ENCODE data around the gene SMG6. TPM values are rescaled to one million over a fixed set of nuclear protein-coding genes. Genes with fewer than 3 reads are reported as not detected.

The SMG6 gene
- polyA plus RNA-seq, 6 donors from 2014 or later: 0.23 to 5.3 (median 2.6) TPM

GRCh38 chr17:2292100-2292499, 11.5 kb downstream of the SMG6 start:
- H3K4me1 Mint-ChIP-seq: peaks cover 13 to 29% (median 24%) of the 10 kb centered on the region in 3 donors
- peaks cover 0 to 2% (median 0%) of the 10 kb centered on the region in 7 donors for H3K9me3 Mint-ChIP-seq
- ATAC-seq (ENCODE audit: low read depth in 2 of 2) (no peak), DNase-seq (no peak)
- H3K27me3 Mint-ChIP-seq: no peaks in the 10 kb centered on the region
- H3K4me3 Mint-ChIP-seq: no peak overlapping the region
- peak overlapping the region in 2 of 6 donors; percentile 6 to 29 for H3K27ac Mint-ChIP-seq
- H3K36me3 Mint-ChIP-seq: peaks cover 45 to 48% of the 10 kb centered on the region in 2 donors

GRCh38 chr17:2289878-2290478, 13.6 kb downstream of the SMG6 start:
- Mint-ChIP-seq H3K27ac (peak overlapping the region in 2 of 6 donors; percentile 17 to 60), H3K4me1 (peaks cover 8 to 17% (median 11%) of the 10 kb centered on the region in 3 donors), H3K4me3 (no peak overlapping the region), H3K27me3 (no peaks in the 10 kb centered on the region), H3K36me3 (peaks cover 36 to 39% of the 10 kb centered on the region in 2 donors), H3K9me3 (peaks cover 0 to 2% (median 0%) of the 10 kb centered on the region in 7 donors)
- DNase-seq: no peak
- peak in 1 of 2 donors; percentile 27 for ATAC-seq (ENCODE audit: low read depth in 2 of 2)

GRCh38 chr17:2283302-2283701, 20.3 kb downstream of the SMG6 start:
- H3K4me3 Mint-ChIP-seq: no peak overlapping the region
- peaks cover 0 to 3% (median 0%) of the 10 kb centered on the region in 3 donors for H3K4me1 Mint-ChIP-seq
- H3K27ac Mint-ChIP-seq: no peak overlapping the region
- no peak for DNase-seq
- no peaks in the 10 kb centered on the region for H3K9me3 Mint-ChIP-seq
- H3K36me3 Mint-ChIP-seq: peaks cover 34 to 40% of the 10 kb centered on the region in 2 donors
- no peaks in the 10 kb centered on the region for H3K27me3 Mint-ChIP-seq
- ATAC-seq (ENCODE audit: low read depth in 2 of 2): no peak

GRCh38 chr17:2282297-2282873, 21.2 kb downstream of the SMG6 start:
- Mint-ChIP-seq H3K4me1 (no peaks in the 10 kb centered on the region), H3K27ac (peak overlapping the region in 2 of 6 donors; percentile 51 to 78), H3K9me3 (no peaks in the 10 kb centered on the region), H3K4me3 (no peak overlapping the region), H3K27me3 (no peaks in the 10 kb centered on the region), H3K36me3 (peaks cover 30 to 33% of the 10 kb centered on the region in 2 donors)
- DNase-seq (peak; percentile 36), ATAC-seq (ENCODE audit: low read depth in 2 of 2) (peak in 1 of 2 donors; percentile 39)

- Mint-ChIP-seq H3K27me3 (no peaks in the 10 kb centered on the region), H3K36me3 (peaks cover 28 to 32% of the 10 kb centered on the region in 2 donors), H3K27ac (peak overlapping the region in 1 of 6 donors; percentile 66), H3K4me1 (no peaks in the 10 kb centered on the region), H3K4me3 (no peak overlapping the region), H3K9me3 (no peaks in the 10 kb centered on the region)
- ATAC-seq (ENCODE audit: low read depth in 2 of 2) (no peak), DNase-seq (no peak)
Measured at GRCh38 chr17:2279707-2280106, 23.9 kb downstream of the SMG6 start.

- ATAC-seq (ENCODE audit: low read depth in 2 of 2) (no peak), DNase-seq (no peak)
- no peak overlapping the region for H3K27ac Mint-ChIP-seq
- no peaks in the 10 kb centered on the region for H3K27me3 Mint-ChIP-seq
- H3K4me3 Mint-ChIP-seq: no peak overlapping the region
- peaks cover 31 to 34% of the 10 kb centered on the region in 2 donors for H3K36me3 Mint-ChIP-seq
- H3K9me3 Mint-ChIP-seq: no peaks in the 10 kb centered on the region
- peaks cover 0 to 4% (median 0%) of the 10 kb centered on the region in 3 donors for H3K4me1 Mint-ChIP-seq
Measured at GRCh38 chr17:2277429-2278170, 26.0 kb downstream of the SMG6 start.

- H3K4me1 Mint-ChIP-seq: peaks cover 0 to 4% (median 0%) of the 10 kb centered on the region in 3 donors
- H3K36me3 Mint-ChIP-seq: peaks cover 14 to 20% of the 10 kb centered on the region in 2 donors
- DNase-seq (no peak), ATAC-seq (ENCODE audit: low read depth in 2 of 2) (no peak)
- H3K9me3 Mint-ChIP-seq: no peaks in the 10 kb centered on the region
- H3K4me3 Mint-ChIP-seq: no peak overlapping the region
- H3K27me3 Mint-ChIP-seq: no peaks in the 10 kb centered on the region
- H3K27ac Mint-ChIP-seq: peak overlapping the region in 1 of 6 donors; percentile 64
Measured at GRCh38 chr17:2275722-2276121, 27.9 kb downstream of the SMG6 start.

- Mint-ChIP-seq H3K27ac (peak overlapping the region in 1 of 6 donors; percentile 63), H3K9me3 (no peaks in the 10 kb centered on the region), H3K4me1 (peaks cover 0 to 4% (median 0%) of the 10 kb centered on the region in 3 donors), H3K36me3 (peaks cover 7 to 13% of the 10 kb centered on the region in 2 donors), H3K4me3 (no peak overlapping the region), H3K27me3 (no peaks in the 10 kb centered on the region)
- DNase-seq (no peak), ATAC-seq (ENCODE audit: low read depth in 2 of 2) (no peak)
Measured at GRCh38 chr17:2274414-2274813, 29.2 kb downstream of the SMG6 start.

- no peaks in the 10 kb centered on the region for H3K27me3 Mint-ChIP-seq
- H3K4me1 Mint-ChIP-seq: peaks cover 0 to 4% (median 1%) of the 10 kb centered on the region in 3 donors
- peaks cover 0 to 7% of the 10 kb centered on the region in 2 donors for H3K36me3 Mint-ChIP-seq
- ATAC-seq (ENCODE audit: low read depth in 2 of 2): no peak
- H3K27ac Mint-ChIP-seq: peak overlapping the region in 3 of 6 donors; percentile 32 to 69 (median 55)
- H3K9me3 Mint-ChIP-seq: no peaks in the 10 kb centered on the region
- no peak overlapping the region for H3K4me3 Mint-ChIP-seq
- DNase-seq: no peak
Measured at GRCh38 chr17:2271985-2272702, 31.4 kb downstream of the SMG6 start.

GRCh38 chr17:2267354-2267753, 36.2 kb downstream of the SMG6 start:
- Mint-ChIP-seq H3K27me3 (no peaks in the 10 kb centered on the region), H3K36me3 (peaks cover 0 to 7% of the 10 kb centered on the region in 2 donors), H3K9me3 (no peaks in the 10 kb centered on the region), H3K4me3 (no peak overlapping the region), H3K4me1 (peaks cover 11 to 16% (median 14%) of the 10 kb centered on the region in 3 donors), H3K27ac (peak overlapping the region in 2 of 6 donors; percentile 89 to 97)
- DNase-seq: no peak
- ATAC-seq (ENCODE audit: low read depth in 2 of 2): no peak

GRCh38 chr17:2266865-2267228, 36.7 kb downstream of the SMG6 start:
- Mint-ChIP-seq H3K27ac (peak overlapping the region; percentile 89 to 97 (median 94)), H3K4me1 (peaks cover 11 to 16% (median 14%) of the 10 kb centered on the region in 3 donors), H3K36me3 (peaks cover 0 to 7% of the 10 kb centered on the region in 2 donors), H3K27me3 (no peaks in the 10 kb centered on the region), H3K4me3 (peak overlapping the region in 4 of 8 donors; percentile 48 to 82 (median 70)), H3K9me3 (no peaks in the 10 kb centered on the region)
- DNase-seq (no peak), ATAC-seq (ENCODE audit: low read depth in 2 of 2) (no peak)

- Mint-ChIP-seq H3K4me1 (peaks cover 11 to 16% (median 14%) of the 10 kb centered on the region in 3 donors), H3K36me3 (peaks cover 0 to 7% of the 10 kb centered on the region in 2 donors), H3K27me3 (no peaks in the 10 kb centered on the region), H3K27ac (peak overlapping the region; percentile 89 to 97 (median 94)), H3K9me3 (no peaks in the 10 kb centered on the region), H3K4me3 (peak overlapping the region; percentile 14 to 82 (median 63))
- DNase-seq: peak; percentile 47
- ATAC-seq (ENCODE audit: low read depth in 2 of 2): peak; percentile 96 to 98
Measured at GRCh38 chr17:2266045-2266864, 37.3 kb downstream of the SMG6 start.

Data from naive B cell (primary cell).